Measurements from ENCODE around the gene C1QTNF1. TPM values are rescaled to one million over a fixed set of nuclear protein-coding genes. Genes with fewer than 3 reads are reported as not detected.

Gene C1QTNF1
- polyA plus RNA-seq, 1 of the 3 experiments (the other 2 are of a cell fraction), result 14.3 TPM

DNA sequence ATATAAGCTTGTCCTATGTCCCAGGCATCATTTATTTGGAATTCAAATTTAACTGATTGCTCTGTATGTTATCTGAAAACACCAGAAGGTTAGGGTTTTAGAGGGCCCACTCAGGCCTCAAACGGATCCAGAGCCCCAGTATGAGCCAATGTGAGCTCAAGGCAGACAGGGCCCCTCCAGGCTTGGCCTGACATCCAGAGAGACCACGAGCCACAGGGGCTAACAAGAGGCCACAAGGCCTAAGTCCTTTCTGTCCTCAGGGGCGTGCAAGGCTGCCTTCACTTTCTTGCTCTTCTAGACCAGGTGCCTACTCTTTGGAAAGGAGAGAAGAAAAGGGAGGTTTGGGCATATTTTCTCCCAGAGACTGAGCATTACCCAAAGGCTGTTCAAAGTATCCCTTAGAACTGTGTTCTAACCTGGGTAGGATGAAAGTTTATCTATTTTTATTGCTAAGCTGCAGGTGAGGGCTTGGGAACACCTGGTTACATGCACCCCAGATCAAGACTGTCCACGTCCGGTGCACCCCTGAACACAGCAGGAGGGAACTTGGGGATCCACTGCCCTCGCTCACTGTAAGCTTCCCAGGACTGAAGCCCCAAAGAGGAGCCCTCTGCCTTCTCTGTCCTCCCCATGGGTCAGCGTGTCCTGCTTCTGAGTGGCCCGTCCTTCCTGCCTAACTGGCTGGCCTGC, 49.2 kb downstream of the C1QTNF1 start:
- no peaks in the 10 kb centered on the region for H4K20me1 ChIP-seq (ENCODE audit: insufficient read depth)
- H3K9me3 ChIP-seq, result no peaks in the 10 kb centered on the region
- POLR2A ChIA-PET, result interaction anchor here (1.4 to 1.6 kb wide), 2 partner anchors 39 to 45 kb away, joined by 4 read pairs; no protein-coding TSS in a partner anchor
- TF ChIP-seq GABPA (IDR thresholded peaks at IDR 0.05; ENCODE audit: low read depth) (no peak), FOXM1 (IDR thresholded peaks at IDR 0.05; ENCODE audit: low read depth) (no peak), TEAD4 (IDR thresholded peaks at IDR 0.05; ENCODE audit: borderline replicate concordance, insufficient read depth) (no peak), EP300 (IDR thresholded peaks at IDR 0.05; ENCODE audit: borderline replicate concordance in 1 of 2, low read depth in 1 of 2, low read length in 1 of 2) (no peak), SIN3A (IDR thresholded peaks at IDR 0.05; ENCODE audit: borderline replicate concordance, low read depth, low read length) (no peak), FOXJ3 (CRISPR knock-in tag; IDR thresholded peaks at IDR 0.05) (no peak), TAF1 (IDR thresholded peaks at IDR 0.05; ENCODE audit: borderline replicate concordance, low read depth, low read length) (no peak), NRF1 (IDR thresholded peaks at IDR 0.05; ENCODE audit: low read depth, low read length) (no peak), TCF12 (IDR thresholded peaks at IDR 0.05) (no peak), RXRA (IDR thresholded peaks at IDR 0.05; ENCODE audit: borderline replicate concordance, low read depth) (no peak), RFX5 (IDR thresholded peaks at IDR 0.05; ENCODE audit: low read length) (no peak), YY1 (IDR thresholded peaks at IDR 0.05; ENCODE audit: low read depth) (no peak)
- TF ChIP-seq, protein P1, sequence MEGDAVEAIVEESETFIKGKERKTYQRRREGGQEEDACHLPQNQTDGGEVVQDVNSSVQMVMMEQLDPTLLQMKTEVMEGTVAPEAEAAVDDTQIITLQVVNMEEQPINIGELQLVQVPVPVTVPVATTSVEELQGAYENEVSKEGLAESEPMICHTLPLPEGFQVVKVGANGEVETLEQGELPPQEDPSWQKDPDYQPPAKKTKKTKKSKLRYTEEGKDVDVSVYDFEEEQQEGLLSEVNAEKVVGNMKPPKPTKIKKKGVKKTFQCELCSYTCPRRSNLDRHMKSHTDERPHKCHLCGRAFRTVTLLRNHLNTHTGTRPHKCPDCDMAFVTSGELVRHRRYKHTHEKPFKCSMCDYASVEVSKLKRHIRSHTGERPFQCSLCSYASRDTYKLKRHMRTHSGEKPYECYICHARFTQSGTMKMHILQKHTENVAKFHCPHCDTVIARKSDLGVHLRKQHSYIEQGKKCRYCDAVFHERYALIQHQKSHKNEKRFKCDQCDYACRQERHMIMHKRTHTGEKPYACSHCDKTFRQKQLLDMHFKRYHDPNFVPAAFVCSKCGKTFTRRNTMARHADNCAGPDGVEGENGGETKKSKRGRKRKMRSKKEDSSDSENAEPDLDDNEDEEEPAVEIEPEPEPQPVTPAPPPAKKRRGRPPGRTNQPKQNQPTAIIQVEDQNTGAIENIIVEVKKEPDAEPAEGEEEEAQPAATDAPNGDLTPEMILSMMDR (IDR thresholded peaks at IDR 0.05), result no peak
- TF ChIP-seq, protein P2, sequence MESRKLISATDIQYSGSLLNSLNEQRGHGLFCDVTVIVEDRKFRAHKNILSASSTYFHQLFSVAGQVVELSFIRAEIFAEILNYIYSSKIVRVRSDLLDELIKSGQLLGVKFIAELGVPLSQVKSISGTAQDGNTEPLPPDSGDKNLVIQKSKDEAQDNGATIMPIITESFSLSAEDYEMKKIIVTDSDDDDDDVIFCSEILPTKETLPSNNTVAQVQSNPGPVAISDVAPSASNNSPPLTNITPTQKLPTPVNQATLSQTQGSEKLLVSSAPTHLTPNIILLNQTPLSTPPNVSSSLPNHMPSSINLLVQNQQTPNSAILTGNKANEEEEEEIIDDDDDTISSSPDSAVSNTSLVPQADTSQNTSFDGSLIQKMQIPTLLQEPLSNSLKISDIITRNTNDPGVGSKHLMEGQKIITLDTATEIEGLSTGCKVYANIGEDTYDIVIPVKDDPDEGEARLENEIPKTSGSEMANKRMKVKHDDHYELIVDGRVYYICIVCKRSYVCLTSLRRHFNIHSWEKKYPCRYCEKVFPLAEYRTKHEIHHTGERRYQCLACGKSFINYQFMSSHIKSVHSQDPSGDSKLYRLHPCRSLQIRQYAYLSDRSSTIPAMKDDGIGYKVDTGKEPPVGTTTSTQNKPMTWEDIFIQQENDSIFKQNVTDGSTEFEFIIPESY (IDR thresholded peaks at IDR 0.05; ENCODE audit: borderline replicate concordance, low read depth), result no peak
- TF ChIP-seq, protein P3, sequence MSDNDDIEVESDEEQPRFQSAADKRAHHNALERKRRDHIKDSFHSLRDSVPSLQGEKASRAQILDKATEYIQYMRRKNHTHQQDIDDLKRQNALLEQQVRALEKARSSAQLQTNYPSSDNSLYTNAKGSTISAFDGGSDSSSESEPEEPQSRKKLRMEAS (IDR thresholded peaks at IDR 0.05; ENCODE audit: low read depth), result no peak
- no peak overlapping the region for H3K4me2 ChIP-seq
- no peaks in the 10 kb centered on the region; the same call in 1 of the 2 replicates for H3K27me3 ChIP-seq (ENCODE audit: insufficient read depth)
- H3K4me3 ChIP-seq (ENCODE audit: low read depth in 2 of 2, low read length in 1 of 2), result no peak overlapping the region
- H3K27ac ChIP-seq (ENCODE audit: low read depth in 2 of 2, low read length in 1 of 2), result no peak overlapping the region
- H3K4me1 ChIP-seq (ENCODE audit: control insufficient read depth in 1 of 2, insufficient read depth in 2 of 2, low read depth in 1 of 2, low read length in 1 of 2), result peaks cover 0 to 7% of the 10 kb centered on the region in 2 experiments; a peak in 1 of 4 replicates
- H3K36me3 ChIP-seq (replicated peaks in 1 of 2; ENCODE audit: control insufficient read depth in 1 of 2, insufficient read depth in 2 of 2, low read length in 1 of 2), result peaks cover 0 to 5% of the 10 kb centered on the region in 2 experiments
- DNase-seq, result no peak
- H3K9me2 ChIP-seq, result no peaks in the 10 kb centered on the region
- H3K79me2 ChIP-seq (ENCODE audit: insufficient read depth), result peaks cover 4% of the 10 kb centered on the region; the same call in 1 of the 2 replicates
- H2AFZ ChIP-seq (ENCODE audit: low read depth), result no peak overlapping the region
- peaks cover 3% of the 10 kb centered on the region for H3F3A ChIP-seq (replicated peaks; ENCODE audit: insufficient read depth)
- H3K9ac ChIP-seq, result no peak overlapping the region
- CTCF ChIA-PET, result interaction anchor here (0.6 to 5.7 kb wide), 13 partner anchors 9 to 328 kb away, joined by 3 to 41 read pairs (median 5); no protein-coding TSS in a partner anchor
- WGBS (ENCODE audit: low lambda C conversion rate), result 83% methylated on average over 8 of the region's 8 CpGs

Data from SK-N-SH (cell line).